ENCODE data around the gene CDKAL1.

The CDKAL1 gene

GRCh38 chr6:20805021-20805420, 270.8 kb downstream of the CDKAL1 start:
- Histone ChIP-seq H3K4me3 (replicated peaks; ENCODE audit: insufficient read depth, low read length) (no peak overlapping the region), H3K27me3 (ENCODE audit: insufficient read depth, poor library complexity, severe bottlenecking) (no peaks in the 10 kb centered on the region), H3K27ac (replicated peaks) (no peak overlapping the region)
- TF ChIP-seq CTCF (IDR thresholded peaks at IDR 0.05; ENCODE audit: insufficient read depth, low read length) (no peak), REST (IDR thresholded peaks at IDR 0.05; ENCODE audit: insufficient replicate concordance, low read depth) (no peak), SPI1 (IDR thresholded peaks at IDR 0.05; ENCODE audit: borderline replicate concordance, low read depth) (no peak), POLR2AphosphoS5 (IDR thresholded peaks at IDR 0.05; ENCODE audit: low read depth) (no peak), GABPA (IDR thresholded peaks at IDR 0.05; ENCODE audit: low read depth) (no peak)
- no peak for DNase-seq (ENCODE audit: low read depth in 1 of 2, low spot score in 1 of 2)

- no peak for DNase-seq (ENCODE audit: low read depth in 1 of 2, low spot score in 1 of 2)
- Histone ChIP-seq H3K27me3 (ENCODE audit: insufficient read depth, poor library complexity, severe bottlenecking) (no peaks in the 10 kb centered on the region), H3K4me3 (replicated peaks; ENCODE audit: insufficient read depth, low read length) (no peak overlapping the region), H3K27ac (replicated peaks) (no peak overlapping the region)
- TF ChIP-seq GABPA (IDR thresholded peaks at IDR 0.05; ENCODE audit: low read depth) (no peak), CTCF (IDR thresholded peaks at IDR 0.05; ENCODE audit: insufficient read depth, low read length) (no peak), POLR2AphosphoS5 (IDR thresholded peaks at IDR 0.05; ENCODE audit: low read depth) (no peak), REST (IDR thresholded peaks at IDR 0.05; ENCODE audit: insufficient replicate concordance, low read depth) (no peak), SPI1 (IDR thresholded peaks at IDR 0.05; ENCODE audit: borderline replicate concordance, low read depth) (no peak)
These were observed 272.4 kb downstream of the CDKAL1 start for GRCh38 chr6:20806669-20807068.

GRCh38 chr6:20808439-20808838, 274.2 kb downstream of the CDKAL1 start:
- Histone ChIP-seq H3K27me3 (ENCODE audit: insufficient read depth, poor library complexity, severe bottlenecking) (no peaks in the 10 kb centered on the region), H3K27ac (replicated peaks) (no peak overlapping the region), H3K4me3 (replicated peaks; ENCODE audit: insufficient read depth, low read length) (no peak overlapping the region)
- no peak for TF ChIP-seq REST (IDR thresholded peaks at IDR 0.05; ENCODE audit: insufficient replicate concordance, low read depth)
- TF ChIP-seq CTCF (IDR thresholded peaks at IDR 0.05; ENCODE audit: insufficient read depth, low read length), result no peak
- no peak for TF ChIP-seq SPI1 (IDR thresholded peaks at IDR 0.05; ENCODE audit: borderline replicate concordance, low read depth)
- no peak for TF ChIP-seq GABPA (IDR thresholded peaks at IDR 0.05; ENCODE audit: low read depth)
- no peak for TF ChIP-seq POLR2AphosphoS5 (IDR thresholded peaks at IDR 0.05; ENCODE audit: low read depth)
- DNase-seq (ENCODE audit: low read depth in 1 of 2, low spot score in 1 of 2), result no peak
